Activated T-helper 1 cell treated with anti-CD3 and anti-CD28 coated beads, Interleukin-12 subunit alpha, Interleukin-12 subunit beta, Interleukin-2, Interleukin-4 antibody, amounts not matched to agents 30 ng/mL and 10 ng/mL and 1 ng/mL, durations not matched to agents 14 hours and 24 hours and 36 hours (primary cell): ENCODE measurements around the gene NTNG1. TPM values are rescaled to one million over a fixed set of nuclear protein-coding genes. Genes with fewer than 3 reads are reported as not detected.
"Not testable (repeated sequence)": the region's sequence is repeated elsewhere in the genome, so short reads cannot be mapped to it uniquely, and the experiment has no call there.

ENCODE experiments used
- DNase-seq: peaks from one replicate; pipeline ENCODE4 v3.0.0; 2021; ENCODE audit warnings: low spot score
- H3K27ac Mint-ChIP-seq: one replicate; pipeline ENCODE4 v1.8.0; 2021; ENCODE audit warnings: mild to moderate bottlenecking, mixed read lengths
- H3K27me3 Mint-ChIP-seq: one replicate; pipeline ENCODE4 v1.8.0; 2022; ENCODE audit warnings: mild to moderate bottlenecking, moderate library complexity, mixed read lengths; ENCODE audit not compliant: insufficient read depth
- H3K36me3 Mint-ChIP-seq: one replicate; pipeline ENCODE4 v1.8.0; 2021; ENCODE audit warnings: low read depth, mixed read lengths
- H3K4me1 Mint-ChIP-seq: one replicate; pipeline ENCODE4 v1.8.0; 2021; ENCODE audit warnings: low read depth, mixed read lengths
- H3K4me3 Mint-ChIP-seq: one replicate; pipeline ENCODE4 v1.8.0; 2021; ENCODE audit warnings: mild to moderate bottlenecking, moderate library complexity, mixed read lengths
- H3K9me3 Mint-ChIP-seq: one replicate; pipeline ENCODE4 v1.8.0; 2021; ENCODE audit warnings: mixed read lengths
- intact Hi-C: fragments of 100-400 bp; cut with micrococcal nuclease; formaldehyde crosslinking; loops from one replicate; pipeline ENCODE4 v1.15.1; 2024
- total RNA-seq: library from RNA; stranded (reverse); gene quantifications from 2 replicates; pipeline ENCODE4 v1.2.3, GENCODE V29; 2022

NTNG1 gene
- total RNA-seq, 1 donor from 2014 or later: not detected

- Mint-ChIP-seq H3K36me3 (no peaks in the 10 kb centered on the region), H3K4me1 (no peaks in the 10 kb centered on the region), H3K4me3 (no peak overlapping the region), H3K27me3 (no peaks in the 10 kb centered on the region), H3K9me3 (peaks cover 6% of the 10 kb centered on the region), H3K27ac (no peak overlapping the region)
- no peak for DNase-seq
- intact Hi-C loops: no loop called here
Measured at GRCh38 chr1:107231291-107231690, 90.5 kb downstream of the NTNG1 start.

GRCh38 chr1:107232426-107232825 lies 91.6 kb downstream of the NTNG1 start:
- H3K27ac Mint-ChIP-seq: no peak overlapping the region
- intact Hi-C loops: no loop called here
- H3K4me3 Mint-ChIP-seq: no peak overlapping the region
- DNase-seq: no peak
- no peaks in the 10 kb centered on the region for H3K27me3 Mint-ChIP-seq
- peaks cover 14% of the 10 kb centered on the region for H3K9me3 Mint-ChIP-seq
- no peaks in the 10 kb centered on the region for H3K4me1 Mint-ChIP-seq
- H3K36me3 Mint-ChIP-seq: no peaks in the 10 kb centered on the region

GRCh38 chr1:107236760-107237159 lies 95.9 kb downstream of the NTNG1 start:
- H3K27ac Mint-ChIP-seq, H3K27me3 Mint-ChIP-seq, H3K36me3 Mint-ChIP-seq, H3K4me1 Mint-ChIP-seq, H3K4me3 Mint-ChIP-seq, intact Hi-C loops, DNase-seq: not testable (repeated sequence)
- H3K9me3 Mint-ChIP-seq: peaks cover 14% of the 10 kb centered on the region

GRCh38 chr1:107243461-107243860 lies 102.6 kb downstream of the NTNG1 start:
- Mint-ChIP-seq H3K4me1 (no peaks in the 10 kb centered on the region), H3K9me3 (no peaks in the 10 kb centered on the region), H3K27me3 (peaks cover 2% of the 10 kb centered on the region), H3K4me3 (no peak overlapping the region), H3K36me3 (no peaks in the 10 kb centered on the region), H3K27ac (no peak overlapping the region)
- intact Hi-C loops: no loop called here
- no peak for DNase-seq

GRCh38 chr1:107244709-107245500 lies 104.1 kb downstream of the NTNG1 start:
- peaks cover 2% of the 10 kb centered on the region for H3K27me3 Mint-ChIP-seq
- no peaks in the 10 kb centered on the region for H3K9me3 Mint-ChIP-seq
- peaks cover 4% of the 10 kb centered on the region for H3K4me1 Mint-ChIP-seq
- no peak overlapping the region for H3K4me3 Mint-ChIP-seq
- intact Hi-C loops: no loop called here
- H3K36me3 Mint-ChIP-seq: no peaks in the 10 kb centered on the region
- DNase-seq: no peak
- no peak overlapping the region for H3K27ac Mint-ChIP-seq

GRCh38 chr1:107246775-107247345 lies 106.0 kb downstream of the NTNG1 start:
- DNase-seq: no peak
- H3K4me1 Mint-ChIP-seq: peaks cover 9% of the 10 kb centered on the region
- H3K9me3 Mint-ChIP-seq: no peaks in the 10 kb centered on the region
- H3K4me3 Mint-ChIP-seq: no peak overlapping the region
- H3K36me3 Mint-ChIP-seq: no peaks in the 10 kb centered on the region
- H3K27ac Mint-ChIP-seq: no peak overlapping the region
- H3K27me3 Mint-ChIP-seq: peaks cover 2% of the 10 kb centered on the region
- intact Hi-C loops: no loop called here

GRCh38 chr1:107247679-107248078 lies 106.8 kb downstream of the NTNG1 start:
- Mint-ChIP-seq H3K27ac (no peak overlapping the region), H3K4me3 (no peak overlapping the region), H3K9me3 (no peaks in the 10 kb centered on the region)

GRCh38 chr1:107250169-107250568 lies 109.3 kb downstream of the NTNG1 start:
- peaks cover 9% of the 10 kb centered on the region for H3K4me1 Mint-ChIP-seq
- DNase-seq: no peak

More at GRCh38 chr1:107247679-107248078, 106.8 kb downstream of the NTNG1 start:
- H3K27me3 Mint-ChIP-seq: peaks cover 2% of the 10 kb centered on the region
- intact Hi-C loops: no loop called here
- DNase-seq: no peak
- no peaks in the 10 kb centered on the region for H3K36me3 Mint-ChIP-seq
- peaks cover 9% of the 10 kb centered on the region for H3K4me1 Mint-ChIP-seq

GRCh38 chr1:107251083-107251482 lies 110.2 kb downstream of the NTNG1 start:
- H3K27ac Mint-ChIP-seq: no peak overlapping the region

More at GRCh38 chr1:107250169-107250568, 109.3 kb downstream of the NTNG1 start:
- no peaks in the 10 kb centered on the region for H3K36me3 Mint-ChIP-seq
- no peaks in the 10 kb centered on the region for H3K9me3 Mint-ChIP-seq
- H3K27me3 Mint-ChIP-seq: no peaks in the 10 kb centered on the region
- no peak overlapping the region for H3K27ac Mint-ChIP-seq
- intact Hi-C loops: no loop called here
- H3K4me3 Mint-ChIP-seq: no peak overlapping the region

GRCh38 chr1:107251839-107252238 lies 111.0 kb downstream of the NTNG1 start:
- Mint-ChIP-seq H3K9me3 (no peaks in the 10 kb centered on the region), H3K27me3 (no peaks in the 10 kb centered on the region), H3K4me3 (no peak overlapping the region), H3K27ac (no peak overlapping the region), H3K4me1 (peaks cover 9% of the 10 kb centered on the region), H3K36me3 (no peaks in the 10 kb centered on the region)
- intact Hi-C loops: no loop called here
- no peak for DNase-seq

More at GRCh38 chr1:107251083-107251482, 110.2 kb downstream of the NTNG1 start:
- DNase-seq: no peak
- Mint-ChIP-seq H3K4me3 (no peak overlapping the region), H3K9me3 (no peaks in the 10 kb centered on the region), H3K36me3 (no peaks in the 10 kb centered on the region), H3K4me1 (peaks cover 9% of the 10 kb centered on the region), H3K27me3 (no peaks in the 10 kb centered on the region)
- intact Hi-C loops: no loop called here

- no peak overlapping the region for H3K27ac Mint-ChIP-seq
- no peak for DNase-seq
- peaks cover 9% of the 10 kb centered on the region for H3K4me1 Mint-ChIP-seq
- H3K9me3 Mint-ChIP-seq: no peaks in the 10 kb centered on the region
- H3K36me3 Mint-ChIP-seq: no peaks in the 10 kb centered on the region
- H3K4me3 Mint-ChIP-seq: no peak overlapping the region
- no peaks in the 10 kb centered on the region for H3K27me3 Mint-ChIP-seq
- intact Hi-C loops: no loop called here
Measured at GRCh38 chr1:107252271-107252670, 111.4 kb downstream of the NTNG1 start.

- intact Hi-C loops: no loop called here
- no peaks in the 10 kb centered on the region for H3K36me3 Mint-ChIP-seq
- no peak overlapping the region for H3K4me3 Mint-ChIP-seq
- H3K4me1 Mint-ChIP-seq: peaks cover 9% of the 10 kb centered on the region
- H3K27ac Mint-ChIP-seq: no peak overlapping the region
- no peak for DNase-seq
- H3K9me3 Mint-ChIP-seq: no peaks in the 10 kb centered on the region
- no peaks in the 10 kb centered on the region for H3K27me3 Mint-ChIP-seq
Measured at GRCh38 chr1:107254306-107254705, 113.5 kb downstream of the NTNG1 start.

GRCh38 chr1:107255469-107255868 lies 114.6 kb downstream of the NTNG1 start:
- no peak overlapping the region for H3K27ac Mint-ChIP-seq
- DNase-seq: no peak
- no peaks in the 10 kb centered on the region for H3K36me3 Mint-ChIP-seq
- intact Hi-C loops: no loop called here
- H3K9me3 Mint-ChIP-seq: no peaks in the 10 kb centered on the region
- peaks cover under 1% of the 10 kb centered on the region for H3K27me3 Mint-ChIP-seq
- no peaks in the 10 kb centered on the region for H3K4me1 Mint-ChIP-seq
- no peak overlapping the region for H3K4me3 Mint-ChIP-seq
